HepG2 (cell line): ENCODE data around the gene B3GAT3. TPM values are rescaled to one million over a fixed set of nuclear protein-coding genes. Genes with fewer than 3 reads are reported as not detected.

Source experiments
- ATAC-seq: fragments of 200-7000 bp; cut with Tn5 transposase; 3 replicates; pipeline ENCODE4 v1.9.1; 2020; ENCODE audit warnings: mild to moderate bottlenecking, moderate library complexity
- BruUV-seq: library from RNA; stranded (reverse); fragments of 400-500 nt; replicated peaks from 2 replicates; lab custom pipeline; 2021; lab: Mats Ljungman, UMichigan
- CTCF ChIA-PET: fragments of 300-600 bp; formaldehyde crosslinking; extraction: SDS; loops from one replicate; lab custom pipeline; 2021; ENCODE audit warnings: low total read pairs, inconsistent platforms, low intra/inter-chr PET ratio; lab: Yijun Ruan, JAX
- POLR2A ChIA-PET: fragments of 350-600 bp; sonication (Branson Sonifier 250); formaldehyde crosslinking; loops from one replicate; lab custom pipeline; 2020; ENCODE audit warnings: antibody characterized with exemption, inconsistent platforms; lab: Yijun Ruan, JAX
- DNase-seq: peaks from one replicate; pipeline ENCODE4 v3.0.0-alpha.2; 2015; ENCODE audit warnings: low spot score
- FAIRE-seq: peaks from 3 replicates; lab custom pipeline; 2011; peaks lifted over from hg19 to GRCh38; lab: Jason Lieb, UNC
- H2AFZ ChIP-seq: one replicate; pipeline ENCODE4 v1.6.1; 2011; ENCODE audit warnings: low read length, inconsistent platforms
- H3K27ac ChIP-seq: fragments of 300-600 bp; 3 replicates; pipeline ENCODE4 v1.8.0; 2011; ENCODE audit warnings: mixed run types, mild to moderate bottlenecking, mixed read lengths, low read length, inconsistent platforms; ENCODE audit not compliant: insufficient read depth; ENCODE audit errors: extremely low read length
- H3K27me3 ChIP-seq, 2 experiments: fragments of 200-600 bp in 1 of 2; 2 replicates in 1 of 2; 3 replicates in 1 of 2; pipeline versions ENCODE4 v1.6.0 to v1.8.0; 2011; ENCODE audit warnings: low read length in 2 of 2, mild to moderate bottlenecking in 2 of 2, moderate library complexity in 2 of 2, inconsistent platforms in 1 of 2; ENCODE audit not compliant: insufficient read depth in 2 of 2, control insufficient read depth in 1 of 2
- H3K36me3 ChIP-seq, 2 experiments: fragments of 200-600 bp in 1 of 2; replicated peaks in 1 of 2; 2 replicates in 1 of 2; 3 replicates in 1 of 2; pipeline versions ENCODE4 v1.5.1 to v1.8.0; 2011; ENCODE audit warnings: low read length in 2 of 2, inconsistent platforms in 1 of 2; ENCODE audit not compliant: insufficient read depth in 2 of 2, control insufficient read depth in 1 of 2
- H3K4me1 ChIP-seq: 2 replicates; pipeline ENCODE4 v1.5.1; 2012; ENCODE audit warnings: low read length, inconsistent platforms; ENCODE audit not compliant: insufficient read depth
- H3K4me2 ChIP-seq: 2 replicates; pipeline ENCODE4 v1.6.0; 2011; ENCODE audit warnings: low read depth, low read length, inconsistent platforms
- H3K4me3 ChIP-seq, 3 experiments: fragments of 200-600 bp in 1 of 3; sonication (generic), shearing (Covaris generic) in 1 of 3; replicated peaks in 1 of 3; 2 replicates each; pipeline ENCODE4 v1.5.1; 2011 to 2016; ENCODE audit warnings: low read length in 3 of 3, inconsistent platforms in 2 of 3, low read depth in 2 of 3, mild to moderate bottlenecking in 2 of 3, control low read depth in 1 of 3, mixed read lengths in 1 of 3; ENCODE audit not compliant: insufficient read depth in 1 of 3
- H3K79me2 ChIP-seq: one replicate; pipeline ENCODE4 v1.6.1; 2011; ENCODE audit warnings: low read length, inconsistent platforms; ENCODE audit not compliant: insufficient read depth
- H3K9ac ChIP-seq: 2 replicates; pipeline ENCODE4 v1.6.0; 2011; ENCODE audit warnings: mild to moderate bottlenecking, low read depth, low read length, inconsistent platforms; ENCODE audit not compliant: insufficient read depth
- H3K9me3 ChIP-seq: 2 replicates; pipeline ENCODE4 v1.5.1; 2012; ENCODE audit warnings: mild to moderate bottlenecking, low read length
- H4K20me1 ChIP-seq: 2 replicates; pipeline ENCODE4 v1.6.0; 2011; ENCODE audit warnings: inconsistent platforms, mild to moderate bottlenecking, low read length, moderate library complexity; ENCODE audit not compliant: insufficient read depth
- ATF7-NPFF ChIP-seq: sonication (generic); formaldehyde crosslinking; IDR thresholded peaks from 2 replicates; pipeline ENCODE4 v1.8.1; 2023; ENCODE audit warnings: mild to moderate bottlenecking, low read depth, missing genetic modification reagents, moderate library complexity
- CREM ChIP-seq, 2 experiments: sonication (generic) in 1 of 2; formaldehyde crosslinking in 1 of 2; IDR thresholded peaks; 2 replicates each; pipeline versions ENCODE4 v1.4.0 to v1.6.1; 2016 to 2020; ENCODE audit warnings: antibody characterized with exemption in 1 of 2, mild to moderate bottlenecking in 1 of 2, missing genetic modification reagents in 1 of 2
- EED ChIP-seq: sonication (generic); formaldehyde crosslinking; IDR thresholded peaks from 2 replicates; pipeline ENCODE4 v1.5.0; 2020; ENCODE audit warnings: mild to moderate bottlenecking, missing genetic modification reagents
- JUND ChIP-seq: sonication (generic); formaldehyde crosslinking; IDR thresholded peaks from 2 replicates; pipeline ENCODE4 v1.8.0; 2022; ENCODE audit warnings: mild to moderate bottlenecking, missing genetic modification reagents
- PHF8 ChIP-seq: sonication (generic); formaldehyde crosslinking; IDR thresholded peaks from 2 replicates; pipeline ENCODE4 v1.5.0; 2020; ENCODE audit warnings: missing genetic modification reagents
- SIX4 ChIP-seq: sonication (generic); formaldehyde crosslinking; IDR thresholded peaks from 2 replicates; pipeline ENCODE4 v1.4.0; 2020; ENCODE audit warnings: missing genetic modification reagents
- SKIL ChIP-seq: sonication (generic); formaldehyde crosslinking; IDR thresholded peaks from 2 replicates; pipeline ENCODE4 v1.8.0; 2022; ENCODE audit warnings: missing genetic modification reagents, mild to moderate bottlenecking, moderate library complexity, borderline replicate concordance
- TARDBP ChIP-seq: sonication (generic); formaldehyde crosslinking; IDR thresholded peaks from 2 replicates; pipeline ENCODE4 v1.8.0; 2022; ENCODE audit warnings: mild to moderate bottlenecking, missing genetic modification reagents
- TFE3 ChIP-seq: IDR thresholded peaks from 2 replicates; pipeline ENCODE4 v1.6.1; 2016
- ZBTB39 ChIP-seq: sonication (generic); formaldehyde crosslinking; IDR thresholded peaks from 2 replicates; pipeline ENCODE4 v1.5.0; 2020; ENCODE audit warnings: missing genetic modification reagents
- ZNF382 ChIP-seq: sonication (generic); formaldehyde crosslinking; IDR thresholded peaks from 2 replicates; pipeline ENCODE4 v1.5.0; 2020; ENCODE audit warnings: missing genetic modification reagents, mild to moderate bottlenecking, borderline replicate concordance
- ZNF629 ChIP-seq: sonication (generic); formaldehyde crosslinking; conservative IDR thresholded peaks from 2 replicates; pipeline ENCODE4 v1.5.0; 2020; ENCODE audit warnings: missing genetic modification reagents
- ZNF7 ChIP-seq: IDR thresholded peaks from 2 replicates; pipeline ENCODE4 v1.6.1; 2016; ENCODE audit warnings: missing biosample characterization, missing genetic modification reagents
- ZNF891 ChIP-seq: sonication (generic); formaldehyde crosslinking; IDR thresholded peaks from 2 replicates; pipeline ENCODE4 v1.5.0; 2020; ENCODE audit warnings: mild to moderate bottlenecking, missing genetic modification reagents
- WGBS: methylation state at CpG from one replicate; pipeline ENCODE4 v1.1.6; 2017; ENCODE audit warnings: low lambda C conversion rate; 5-methylcytosine and 5-hydroxymethylcytosine counted together
- in situ Hi-C: cut with HindIII; loops from 2 replicates; pipeline ENCODE4 v1.10.0; 2017; ENCODE audit warnings: low pct_unique_long_range_greater_than_20kb; ENCODE audit not compliant: extremely low pct_ligation_motif_present
- intact Hi-C: fragments of 100-400 bp; cut with micrococcal nuclease; formaldehyde crosslinking; loops from one replicate; pipeline ENCODE4 v1.10.0; 2022; ENCODE audit not compliant: unreplicated experiment
- polyA plus RNA-seq, 8 experiments: library from polyadenylated mRNA; depleted of rRNA in 3 of 8; stranded (reverse) in 7 of 8; unstranded in 1 of 8; fragments of >200 nt; fragmentation: Illumina TruSeq in 4 of 8; extraction: Trizol in 4 of 8; gene quantifications; 2 replicates each; pipeline versions ENCODE4 v1.2.1 to v1.2.3, GENCODE V29; 2011 to 2016; ENCODE audit warnings: low read depth in 4 of 8, missing spikeins in 1 of 8, mixed read lengths in 1 of 8; ENCODE audit not compliant: insufficient read depth in 1 of 8
- total RNA-seq, 5 experiments: library from RNA; depleted of rRNA; stranded (reverse); fragments of >200 nt; fragmentation: Illumina TruSeq; extraction: Trizol; gene quantifications; 2 replicates each; pipeline ENCODE4 v1.2.3, GENCODE V29; 2016; ENCODE audit warnings: low read depth in 1 of 5

Gene B3GAT3
- total and polyA plus RNA-seq, 2 of the 13 experiments (the other 11 are each of a cell fraction or from before 2014, with no cell fraction given): 21.3 to 26.1 TPM

GRCh38 chr11:62573592-62574362 lies 48.0 kb downstream of the B3GAT3 start, which contains the start of gene EEF1G (continued):
- TF ChIP-seq ZBTB39 (CRISPR knock-in tag): no peak

- ChIA-PET POLR2A (interaction anchor here (0.6 to 5.0 kb wide), 41 partner anchors 8 to 268 kb away, joined by 3 to 160 read pairs (median 6); partner anchors contain the start of genes AHNAK, B3GAT3, C11orf98 and CSKMT), CTCF (no interaction called here)
- DNase-seq (no peak), FAIRE-seq (no peak), ATAC-seq (peak; percentile 13)
- H3K79me2 ChIP-seq: peaks cover 64% of the 10 kb centered on the region
- peak overlapping the region; percentile 92 for H3K9ac ChIP-seq
- H3K4me1 ChIP-seq: peaks cover 69% of the 10 kb centered on the region
- in situ Hi-C loops (no loop called here), intact Hi-C loops (no loop called here)
- TSS peak; percentile 80 for BruUV-seq
- H3K9me3 ChIP-seq: no peaks in the 10 kb centered on the region
- H3K27me3 ChIP-seq: no peaks in the 10 kb centered on the region; a peak in 1 of 5 replicates
- H4K20me1 ChIP-seq: peaks cover 8% of the 10 kb centered on the region; the same call in 1 of the 2 replicates
- under 1% methylated on average over 30 of the region's 33 CpGs for whole genome bisulfite sequencing
- H3K36me3 ChIP-seq: peaks cover 14 to 54% of the 10 kb centered on the region in 2 experiments
- peak overlapping the region; percentile 80 to 96 (median 95) for H3K4me3 ChIP-seq
- no peak overlapping the region for H2AFZ ChIP-seq
- H3K4me2 ChIP-seq: peak overlapping the region; percentile 85
- H3K27ac ChIP-seq: peak overlapping the region; percentile 77
- TF ChIP-seq PHF8 (CRISPR knock-in tag): no peak
- TF ChIP-seq ZNF7 (CRISPR knock-in tag): no peak
- TF ChIP-seq EED: no peak
- no peak for TF ChIP-seq ZNF382 (CRISPR knock-in tag)
- TF ChIP-seq ZNF629: no peak
- no peak for TF ChIP-seq SKIL
- TF ChIP-seq TARDBP (CRISPR knock-in tag): no peak
- TF ChIP-seq ATF7-NPFF (CRISPR knock-in tag): no peak
- no peak for TF ChIP-seq SIX4 (CRISPR knock-in tag)
- no peak for TF ChIP-seq TFE3 (CRISPR knock-in tag)
- TF ChIP-seq ZNF891: no peak
- no peak for TF ChIP-seq CREM (IDR thresholded peaks at IDR 0.05)
- TF ChIP-seq CREM (CRISPR knock-in tag; IDR thresholded peaks at IDR 0.05): no peak
- TF ChIP-seq JUND (CRISPR knock-in tag): no peak
These were observed 48.7 kb downstream of the B3GAT3 start for GRCh38 chr11:62573006-62573591.
